Mucosa of rectum (tissue), 2 donors: Measurements from ENCODE around the gene MAP3K5.

Experiments used
- H3K27ac ChIP-seq, 2 donors: one replicate each; pipeline ENCODE4 v1.7.0; 2013; ENCODE audit warnings: inconsistent platforms in 2 of 2, low read depth in 2 of 2, low read length in 2 of 2
- H3K27me3 ChIP-seq, 2 donors: one replicate each; pipeline ENCODE4 v1.7.0; 2013; ENCODE audit warnings: low read length in 2 of 2; ENCODE audit not compliant: control insufficient read depth in 2 of 2, insufficient read depth in 2 of 2
- H3K36me3 ChIP-seq, 2 donors: one replicate each; pipeline ENCODE4 v1.7.0; 2013; ENCODE audit warnings: low read length in 2 of 2; ENCODE audit not compliant: control insufficient read depth in 2 of 2, insufficient read depth in 2 of 2
- H3K4me1 ChIP-seq, 2 donors: one replicate each; pipeline ENCODE4 v1.7.0; 2013; ENCODE audit warnings: low read length in 2 of 2, mild to moderate bottlenecking in 1 of 2; ENCODE audit not compliant: control insufficient read depth in 2 of 2, insufficient read depth in 2 of 2
- H3K4me3 ChIP-seq, 2 donors: one replicate each; pipeline ENCODE4 v1.7.0; 2013; ENCODE audit warnings: low read length in 2 of 2
- H3K9ac ChIP-seq, 2 donors: one replicate each; pipeline ENCODE4 v1.7.0; 2013; ENCODE audit warnings: low read length in 2 of 2, low read depth in 1 of 2, mild to moderate bottlenecking in 1 of 2
- H3K9me3 ChIP-seq, 2 donors: one replicate each; pipeline ENCODE4 v1.7.0; 2013; ENCODE audit warnings: low read length in 2 of 2; ENCODE audit not compliant: control insufficient read depth in 2 of 2
- donor health status: healthy.
- donor health status: Normal muscosa, but diverticular disease.

MAP3K5 gene

DNA sequence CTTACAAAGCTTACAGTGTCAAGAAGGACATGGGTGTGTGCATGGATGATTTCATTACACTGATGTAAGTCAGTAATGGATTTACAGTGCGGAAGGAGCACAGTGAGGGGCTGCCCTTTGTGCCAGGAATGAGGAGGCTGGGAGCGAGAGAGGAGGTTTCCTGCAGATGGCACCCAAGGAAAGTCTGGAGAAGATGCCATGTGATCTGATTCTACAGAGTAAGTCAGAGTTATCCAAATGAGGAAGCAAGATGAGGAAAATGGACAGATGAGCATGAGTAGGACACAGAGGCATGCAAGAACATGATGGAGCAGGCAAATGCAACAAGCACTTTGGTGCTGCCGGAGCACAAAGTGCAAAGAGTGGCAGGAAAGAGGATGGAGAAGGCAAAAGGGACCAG, 271.8 kb downstream of the MAP3K5 start:
- Histone ChIP-seq H3K9me3 (no peaks in the 10 kb centered on the region), H3K36me3 (no peaks in the 10 kb centered on the region), H3K27me3 (no peaks in the 10 kb centered on the region), H3K9ac (no peak overlapping the region), H3K4me1 (peaks cover 0 to 2% of the 10 kb centered on the region in 2 donors), H3K4me3 (no peak overlapping the region), H3K27ac (no peak overlapping the region)

DNA sequence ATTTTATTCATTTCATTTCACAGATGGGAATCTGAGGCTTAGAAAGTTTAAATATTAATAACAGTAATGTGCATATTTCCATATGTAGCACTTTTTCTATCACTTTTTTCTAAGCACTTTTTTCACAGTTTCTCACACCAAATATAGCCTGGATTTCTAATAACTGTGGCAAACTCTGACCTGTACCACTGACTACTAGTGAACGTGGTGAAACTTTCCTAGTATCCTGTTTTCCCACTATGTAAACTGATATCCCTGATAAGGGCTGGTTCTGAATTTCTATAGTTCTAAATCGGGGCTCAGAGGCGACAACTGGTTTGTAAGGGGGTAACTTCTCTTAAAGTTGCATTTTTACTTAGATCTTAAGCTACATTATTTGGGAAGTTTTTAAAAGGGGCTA, 274.7 kb downstream of the MAP3K5 start:
- Histone ChIP-seq H3K9ac (no peak overlapping the region), H3K36me3 (no peaks in the 10 kb centered on the region), H3K27me3 (no peaks in the 10 kb centered on the region), H3K9me3 (no peaks in the 10 kb centered on the region), H3K4me3 (no peak overlapping the region), H3K4me1 (no peaks in the 10 kb centered on the region), H3K27ac (no peak overlapping the region)

DNA sequence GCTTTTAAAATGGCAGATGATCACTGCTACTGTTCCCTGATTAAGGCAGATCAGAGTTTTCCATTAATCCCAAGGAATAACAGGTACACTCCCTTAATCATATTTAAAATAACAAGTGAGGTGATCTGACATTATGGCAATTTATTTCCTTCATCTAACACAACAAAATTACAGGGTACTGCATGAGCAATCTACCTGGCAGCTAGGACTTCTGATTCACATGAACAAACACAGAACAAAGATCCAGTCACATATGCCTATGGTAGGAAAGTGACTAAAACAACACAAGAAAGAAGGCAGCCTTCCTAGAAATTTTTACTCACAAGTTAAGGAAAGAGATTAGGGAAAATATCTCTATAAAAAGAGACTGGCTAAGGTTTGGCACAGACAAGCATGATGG, 275.3 kb downstream of the MAP3K5 start:
- Histone ChIP-seq H3K4me1 (no peaks in the 10 kb centered on the region), H3K27me3 (no peaks in the 10 kb centered on the region), H3K27ac (no peak overlapping the region), H3K36me3 (no peaks in the 10 kb centered on the region), H3K9ac (no peak overlapping the region), H3K9me3 (no peaks in the 10 kb centered on the region), H3K4me3 (no peak overlapping the region)

DNA sequence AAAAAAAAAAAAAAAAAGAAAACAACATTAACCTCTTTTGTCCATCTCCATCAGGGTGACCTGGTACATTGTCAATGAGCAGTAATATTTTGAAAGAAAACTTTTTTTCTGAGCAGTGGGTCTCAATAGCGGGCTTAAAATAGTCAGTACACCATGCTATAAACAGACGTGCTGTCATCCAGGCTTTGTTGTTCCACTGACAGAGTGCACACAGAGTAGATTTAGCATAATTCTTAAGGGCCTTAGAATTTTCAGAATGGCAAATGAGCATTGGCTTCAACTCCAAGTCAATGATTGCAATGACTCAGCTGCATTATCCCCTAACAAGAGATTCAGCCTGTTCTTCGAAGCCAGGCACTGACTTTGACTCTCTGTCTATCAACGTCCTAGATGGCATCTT, 277.7 kb downstream of the MAP3K5 start:
- no peaks in the 10 kb centered on the region for H3K9me3 ChIP-seq
- peaks cover 0 to 2% of the 10 kb centered on the region in 2 donors for H3K36me3 ChIP-seq
- H3K4me1 ChIP-seq: peaks cover 0 to 5% of the 10 kb centered on the region in 2 donors
- no peak overlapping the region for H3K4me3 ChIP-seq
- H3K27ac ChIP-seq: no peak overlapping the region
- H3K9ac ChIP-seq: no peak overlapping the region
- no peaks in the 10 kb centered on the region for H3K27me3 ChIP-seq

- Histone ChIP-seq H3K9me3 (no peaks in the 10 kb centered on the region), H3K9ac (no peak overlapping the region), H3K4me3 (no peak overlapping the region), H3K27ac (no peak overlapping the region), H3K36me3 (peaks cover 0 to 2% of the 10 kb centered on the region in 2 donors), H3K4me1 (peaks cover 4 to 6% of the 10 kb centered on the region in 2 donors), H3K27me3 (no peaks in the 10 kb centered on the region)
Observed at GRCh38 chr6:136511926-136512325, 280.4 kb downstream of the MAP3K5 start.

GRCh38 chr6:136511397-136511796, 280.9 kb downstream of the MAP3K5 start:
- Histone ChIP-seq H3K27ac (no peak overlapping the region), H3K4me1 (peaks cover 4 to 6% of the 10 kb centered on the region in 2 donors), H3K4me3 (no peak overlapping the region), H3K9ac (no peak overlapping the region), H3K27me3 (no peaks in the 10 kb centered on the region), H3K36me3 (peaks cover 0 to 2% of the 10 kb centered on the region in 2 donors), H3K9me3 (no peaks in the 10 kb centered on the region)

DNA sequence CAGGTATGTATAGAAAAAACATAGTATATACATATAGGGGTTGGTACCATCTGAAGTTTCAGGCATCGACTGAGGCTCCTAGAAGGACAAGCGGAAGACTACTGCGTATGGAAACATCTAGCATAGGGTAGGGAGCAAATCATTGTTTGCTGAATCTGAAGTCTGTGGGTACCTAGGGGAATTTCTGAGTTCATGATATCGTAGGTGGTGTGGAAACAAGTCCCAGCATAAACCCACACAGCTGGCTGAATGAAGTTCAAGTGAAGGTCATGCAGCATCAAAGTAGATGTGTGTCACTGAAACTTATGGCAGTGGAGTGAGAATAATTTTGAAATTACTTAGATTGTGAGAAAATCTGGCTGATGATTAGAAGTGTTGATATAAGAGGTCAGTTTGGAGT, 281.5 kb downstream of the MAP3K5 start:
- Histone ChIP-seq H3K4me3 (no peak overlapping the region), H3K9me3 (no peaks in the 10 kb centered on the region), H3K9ac (no peak overlapping the region), H3K27me3 (no peaks in the 10 kb centered on the region), H3K36me3 (peaks cover 0 to 2% of the 10 kb centered on the region in 2 donors), H3K4me1 (peaks cover 4 to 6% of the 10 kb centered on the region in 2 donors), H3K27ac (no peak overlapping the region)

- Histone ChIP-seq H3K4me3 (no peak overlapping the region), H3K27ac (no peak overlapping the region), H3K9me3 (no peaks in the 10 kb centered on the region)
Observed at GRCh38 chr6:136510299-136510698, 282.0 kb downstream of the MAP3K5 start.

GRCh38 chr6:136508725-136509392, 283.4 kb downstream of the MAP3K5 start:
- Histone ChIP-seq H3K9ac (no peak overlapping the region), H3K27me3 (no peaks in the 10 kb centered on the region), H3K27ac (no peak overlapping the region), H3K9me3 (no peaks in the 10 kb centered on the region), H3K4me1 (peaks cover 4 to 6% of the 10 kb centered on the region in 2 donors), H3K4me3 (no peak overlapping the region), H3K36me3 (peaks cover 0 to 2% of the 10 kb centered on the region in 2 donors)

More at GRCh38 chr6:136510299-136510698, 282.0 kb downstream of the MAP3K5 start:
- Histone ChIP-seq H3K4me1 (peaks cover 4 to 6% of the 10 kb centered on the region in 2 donors), H3K9ac (no peak overlapping the region), H3K27me3 (no peaks in the 10 kb centered on the region), H3K36me3 (peaks cover 0 to 2% of the 10 kb centered on the region in 2 donors)
